22Rv1 (cell line): Measurements from ENCODE around the gene MET.

ENCODE experiments used
- CTCF ChIP-seq: fragments of 450-650 bp; IDR thresholded peaks from 2 replicates; pipeline ENCODE4 v1.5.1; 2017; ENCODE audit warnings: mild to moderate bottlenecking
- ZFX ChIP-seq: fragments of 450-650 bp; IDR thresholded peaks from 2 replicates; pipeline ENCODE4 v1.6.1; 2017; ENCODE audit warnings: antibody characterized with exemption, borderline replicate concordance

- TF ChIP-seq CTCF (no peak), ZFX (no peak)
Observed at GRCh38 chr7:116679500-116679899, 7.5 kb downstream of the MET start.
